Glomerular visceral epithelial cell (primary cell): ENCODE results near the gene HTR3A.
A peak's percentile ranks its signal among the peaks of the same experiment; 100 is the strongest.

ENCODE experiments used
- DNase-seq: peaks from one replicate; pipeline ENCODE4 v3.0.0-alpha.2; 2016; ENCODE audit errors: extremely low spot score

Gene HTR3A

DNA sequence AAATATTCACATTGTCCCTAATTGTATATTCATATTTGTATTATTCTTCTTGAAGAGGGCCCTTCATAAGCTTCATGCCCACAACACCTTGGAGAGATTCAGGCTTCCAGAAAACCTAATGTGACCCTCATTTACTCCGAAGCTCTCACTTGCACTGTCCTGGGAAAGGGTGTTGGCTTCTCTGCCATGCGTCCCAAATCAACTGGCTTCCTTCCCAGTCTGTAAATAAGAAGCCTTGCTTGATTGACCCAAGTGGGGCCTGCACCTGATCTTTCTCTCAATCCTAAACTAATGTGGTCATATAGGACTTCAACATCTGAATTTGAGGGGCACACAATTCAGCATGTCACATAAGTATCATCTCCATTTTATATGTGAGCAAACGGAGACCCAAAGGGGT is 44.1 kb downstream of the HTR3A start:
- DNase-seq: no peak

GRCh38 chr11:114019574-114019973 is 44.7 kb downstream of the HTR3A start:
- no peak for DNase-seq

GRCh38 chr11:114025329-114025907 is 50.5 kb downstream of the HTR3A start:
- no peak for DNase-seq

- DNase-seq: peak; percentile 2
Measured at GRCh38 chr11:114026355-114026754, 51.4 kb downstream of the HTR3A start.

DNA sequence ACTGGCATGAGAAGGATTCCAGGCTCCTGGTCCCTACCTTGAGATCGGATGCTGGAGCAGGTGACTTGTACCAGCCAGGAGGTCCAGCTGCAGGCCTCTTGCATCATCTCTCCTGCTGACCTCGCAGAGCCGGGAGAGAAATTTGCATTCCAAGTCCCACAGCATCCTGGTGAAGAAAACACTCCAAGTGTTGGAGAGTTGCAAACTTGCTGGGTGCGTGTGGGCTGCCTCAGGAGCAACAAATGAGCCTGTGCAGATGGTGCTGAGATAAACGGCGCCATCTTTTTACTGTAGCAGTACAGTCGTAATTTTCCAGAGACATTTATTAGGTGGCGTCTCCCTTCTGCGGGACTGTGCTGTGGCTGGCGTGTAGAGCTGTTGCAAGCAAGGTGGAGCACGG is 52.5 kb downstream of the HTR3A start:
- DNase-seq: no peak

GRCh38 chr11:114027926-114028325 is 53.0 kb downstream of the HTR3A start:
- no peak for DNase-seq

GRCh38 chr11:114031246-114031966 is 56.5 kb downstream of the HTR3A start:
- no peak for DNase-seq

DNA sequence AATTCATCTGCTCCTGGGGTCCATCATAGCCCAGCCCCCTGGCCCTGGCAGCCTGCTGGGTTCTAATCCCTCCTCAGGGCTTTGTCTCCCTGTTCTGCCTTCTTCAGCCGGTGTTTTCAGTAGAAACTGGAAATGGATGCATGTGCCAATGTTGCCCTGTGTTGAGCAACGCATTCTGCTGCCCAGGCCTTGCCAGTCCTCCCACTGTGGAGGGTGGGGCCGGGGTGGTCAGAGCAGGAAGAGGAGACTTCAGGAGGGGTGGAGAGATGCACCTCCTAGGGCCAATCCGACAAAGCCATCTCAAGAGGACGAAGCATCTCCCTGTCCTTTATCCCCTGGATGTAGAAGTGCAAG is 57.0 kb downstream of the HTR3A start:
- no peak for DNase-seq

- DNase-seq: no peak
Measured at GRCh38 chr11:114033066-114033465, 58.2 kb downstream of the HTR3A start.

GRCh38 chr11:114033572-114033971 is 58.7 kb downstream of the HTR3A start:
- no peak for DNase-seq

DNA sequence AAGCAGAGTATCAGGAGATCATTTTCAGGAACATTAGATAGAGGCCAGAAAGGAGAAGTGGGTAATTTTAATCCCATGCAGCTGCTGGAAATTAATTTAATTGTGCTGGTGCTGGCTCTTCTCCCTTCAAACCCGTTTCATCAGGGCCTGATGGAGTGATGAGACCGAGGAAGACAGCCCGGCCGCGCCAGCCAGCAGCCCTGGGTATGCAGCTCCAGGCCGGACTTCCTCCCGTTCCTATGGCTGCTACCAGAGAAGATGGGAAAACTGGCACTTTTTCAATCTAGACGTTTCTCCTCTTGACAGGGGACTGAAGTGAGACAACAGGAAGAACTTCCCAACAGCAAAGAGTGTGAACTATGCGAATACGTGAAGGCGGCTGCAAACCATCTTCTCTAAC is 60.0 kb downstream of the HTR3A start:
- no peak for DNase-seq

DNA sequence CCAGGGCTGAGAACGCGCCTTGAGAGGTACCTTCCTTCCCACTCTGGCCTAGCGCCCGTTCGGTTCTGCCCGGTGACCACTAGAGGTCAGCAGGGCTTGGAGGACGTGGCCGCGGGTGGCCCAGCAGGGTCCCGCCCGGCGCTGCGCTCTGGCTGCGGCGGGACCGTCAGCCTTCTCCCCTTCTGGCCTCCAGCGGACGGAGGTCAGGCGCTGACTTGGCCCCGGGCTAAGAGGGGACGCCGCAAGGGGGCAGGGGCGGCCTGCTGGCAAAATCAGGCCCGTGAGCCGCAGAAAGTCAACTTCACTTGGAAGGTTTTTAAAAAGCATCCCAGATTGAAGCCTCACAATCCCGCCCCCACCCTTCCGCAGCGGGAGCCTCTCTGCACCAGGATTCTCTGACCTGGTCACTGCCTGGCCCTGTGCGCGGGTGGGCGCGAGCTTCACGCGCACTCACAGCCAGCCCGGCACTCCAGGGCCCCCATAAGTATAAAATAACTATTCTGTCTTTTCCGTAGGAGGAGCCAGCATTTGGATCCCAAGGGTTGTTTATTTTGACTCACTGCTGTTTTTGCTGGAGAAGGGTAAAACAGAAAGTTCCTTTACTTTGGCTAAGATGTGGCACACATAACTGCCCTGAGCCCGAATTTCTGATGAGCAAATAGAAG is 61.4 kb downstream of the HTR3A start:
- peak; percentile 50 for DNase-seq

DNA sequence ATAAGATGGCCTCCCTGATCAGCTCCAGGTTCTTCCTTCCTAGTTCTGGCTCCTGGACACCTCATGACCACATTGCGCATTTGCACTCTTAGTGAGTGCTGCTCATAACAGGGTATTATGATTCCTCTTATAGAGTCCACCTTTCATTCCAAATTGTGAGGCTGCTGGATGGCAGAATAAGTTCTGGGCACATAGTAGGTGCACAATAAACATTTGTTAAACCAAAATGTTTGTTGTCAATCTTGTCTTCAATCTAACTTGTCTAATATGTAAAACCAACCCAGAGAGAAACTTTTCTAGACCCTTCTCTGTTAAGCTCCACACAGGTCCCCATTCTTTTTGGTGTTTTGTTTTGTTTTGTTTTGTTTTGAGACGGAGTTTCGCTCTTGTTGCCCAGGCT is 62.0 kb downstream of the HTR3A start:
- no peak for DNase-seq

GRCh38 chr11:114039551-114039950 is 64.6 kb downstream of the HTR3A start:
- no peak for DNase-seq
